NOMO-1 treated with dmso at 0.1 percent for 144 hours (cell line): ENCODE data around the gene TM2D1.
"Not testable (repeated sequence)": the region's sequence is repeated elsewhere in the genome, so short reads cannot be mapped to it uniquely, and the experiment has no call there.

Source experiments
- DNase-seq: peaks from one replicate; lab custom pipeline; 2025; ENCODE audit not compliant: unreplicated experiment; lab: John Stamatoyannopoulos, UW

Gene TM2D1

DNA sequence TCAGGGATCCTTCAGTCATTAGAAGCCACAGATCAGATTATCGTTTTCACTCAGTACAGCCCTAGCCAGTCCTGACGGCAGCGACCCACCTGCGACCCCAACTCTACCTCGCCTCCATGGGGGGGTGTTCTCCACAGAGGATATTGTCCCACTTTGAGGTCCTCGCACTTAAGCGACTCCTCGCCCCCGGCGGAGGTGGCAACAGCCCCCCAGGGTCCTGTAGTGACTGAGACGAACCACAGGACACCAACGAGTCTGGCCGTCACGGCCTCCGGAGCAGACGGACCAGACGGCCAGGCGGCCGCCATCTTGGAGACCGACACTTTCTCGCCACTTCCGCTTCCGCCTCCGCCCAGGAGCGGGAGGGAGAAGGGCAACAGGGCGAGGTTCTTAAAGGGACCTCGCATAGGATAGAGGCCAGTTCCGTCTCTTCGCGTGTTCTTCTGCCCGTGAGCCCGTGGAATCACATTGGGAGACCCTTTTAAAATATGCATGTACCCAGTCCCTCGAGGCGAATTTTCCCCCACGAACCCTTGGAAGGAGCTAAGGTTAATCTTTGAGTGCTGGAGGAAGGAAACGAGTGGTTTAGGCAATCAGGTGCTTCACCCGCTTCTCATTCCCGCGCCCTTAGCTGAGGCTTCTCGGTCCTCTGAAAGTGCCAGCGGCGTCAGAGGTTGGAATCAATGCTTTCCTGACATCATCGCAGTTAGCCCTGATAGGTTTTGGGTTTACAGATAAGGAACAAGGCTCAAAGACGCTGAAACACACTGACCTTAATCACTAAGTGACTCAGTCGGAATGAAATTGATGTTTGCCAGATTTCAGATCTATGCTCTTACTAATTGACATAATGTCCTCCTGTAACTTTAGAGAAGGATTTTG lies at the start of gene TM2D1:
Gene TM2D1, minus strand, starts transcription at position 329 of the 882 bp plus-strand sequence. Its CDS starts 21 bp downstream, at position 308.
- DNase-seq, result peak; percentile 92

DNA sequence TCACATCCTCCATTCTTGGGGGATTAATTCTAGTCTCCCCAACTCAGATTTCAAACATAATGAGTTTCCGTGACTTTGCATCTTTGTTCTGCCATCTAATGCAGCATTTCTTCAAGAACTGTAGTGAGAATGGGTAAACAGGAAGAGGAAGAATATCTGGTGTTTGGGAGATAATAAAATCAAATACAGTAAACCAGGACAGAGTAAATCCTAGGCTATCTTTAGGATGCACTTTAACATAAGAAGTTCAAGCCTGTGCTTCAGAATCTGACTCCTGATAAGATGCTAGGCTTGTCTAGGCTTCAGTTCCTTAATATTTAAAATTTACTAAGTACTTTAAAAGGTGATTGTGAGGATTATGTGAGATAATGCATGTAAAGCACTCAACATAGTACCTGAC lies 45.2 kb upstream of the TM2D1 start:
- no peak for DNase-seq

DNA sequence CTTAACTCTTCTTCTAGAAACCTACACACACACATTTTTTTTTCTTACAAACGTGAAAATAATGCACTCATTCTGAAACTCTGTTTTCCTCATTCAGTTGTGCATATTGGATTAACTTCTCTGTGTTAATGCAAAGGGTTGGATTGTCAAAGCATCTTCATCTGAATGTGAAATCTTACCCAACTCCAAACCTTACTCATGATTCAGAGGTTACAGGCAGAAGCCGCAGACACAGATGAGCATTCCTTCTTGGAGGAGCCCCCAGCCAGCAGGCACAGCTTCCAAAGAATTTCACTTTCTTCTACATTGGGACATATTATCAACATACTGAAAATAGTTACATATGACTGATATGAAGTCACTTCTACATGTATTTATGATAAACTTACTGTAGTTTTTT lies 33.0 kb upstream of the TM2D1 start:
- DNase-seq, result no peak

DNA sequence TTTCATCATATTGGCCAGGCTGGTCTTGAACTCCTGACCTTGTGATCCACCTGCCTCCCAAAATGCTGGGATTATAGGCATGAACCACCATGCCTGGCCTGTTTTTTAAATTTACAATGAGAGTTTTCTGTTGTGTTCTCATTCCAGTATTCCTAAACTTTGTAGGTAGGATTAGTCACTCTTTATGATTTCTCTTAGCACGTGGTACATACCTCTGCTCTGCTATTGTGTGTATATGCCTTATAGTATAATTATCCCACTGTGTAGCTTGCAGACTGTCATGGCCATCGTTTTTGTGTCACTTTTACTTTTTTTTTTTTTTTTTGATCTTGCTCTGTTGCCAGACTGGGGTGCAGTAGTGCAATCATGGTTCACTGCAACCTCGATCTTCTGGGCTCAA lies 31.8 kb upstream of the TM2D1 start:
- no peak for DNase-seq

DNA sequence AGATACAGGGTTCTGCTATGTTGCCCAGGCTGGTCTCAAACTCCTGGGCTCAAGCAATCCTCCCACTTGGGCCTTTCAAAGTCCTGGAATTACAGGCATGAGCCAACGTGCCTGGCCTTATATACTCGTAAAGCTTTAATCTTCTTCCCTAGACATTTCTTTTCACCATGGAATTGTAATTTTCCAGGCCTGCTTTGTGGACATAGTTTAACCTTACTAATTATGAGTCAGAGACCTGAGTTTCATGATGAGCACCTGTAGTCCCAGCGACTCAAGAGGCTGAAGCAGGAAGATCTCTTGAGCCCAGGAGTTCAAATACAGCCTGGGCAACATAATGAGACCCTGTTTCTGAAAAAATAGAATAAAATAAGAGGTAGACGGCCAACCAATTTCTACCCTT lies 29.6 kb upstream of the TM2D1 start:
- no peak for DNase-seq

DNA sequence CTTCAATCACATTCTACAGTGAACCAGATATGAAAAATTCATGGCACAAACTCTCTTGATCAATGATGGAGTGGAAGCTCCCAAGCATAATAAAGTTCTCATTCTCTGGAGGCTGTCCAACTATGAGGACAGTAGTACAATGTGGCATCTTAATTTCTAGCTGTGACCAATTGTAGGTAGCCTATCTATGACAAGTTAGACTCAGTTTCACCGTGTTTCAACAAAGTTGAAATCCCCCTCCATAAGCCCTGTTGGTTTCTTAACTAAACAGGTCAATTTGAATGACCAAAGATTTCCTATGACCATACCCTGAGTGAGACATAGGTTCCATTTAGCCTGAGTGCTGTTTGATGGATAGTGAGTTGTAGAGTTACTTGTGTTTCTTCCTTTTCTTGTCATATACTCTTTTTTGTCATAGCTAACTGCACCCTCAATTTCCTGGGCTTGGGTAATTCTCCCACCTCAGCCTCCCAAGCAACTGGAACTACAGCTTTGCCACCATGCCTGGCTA lies 29.1 kb upstream of the TM2D1 start:
- no peak for DNase-seq

DNA sequence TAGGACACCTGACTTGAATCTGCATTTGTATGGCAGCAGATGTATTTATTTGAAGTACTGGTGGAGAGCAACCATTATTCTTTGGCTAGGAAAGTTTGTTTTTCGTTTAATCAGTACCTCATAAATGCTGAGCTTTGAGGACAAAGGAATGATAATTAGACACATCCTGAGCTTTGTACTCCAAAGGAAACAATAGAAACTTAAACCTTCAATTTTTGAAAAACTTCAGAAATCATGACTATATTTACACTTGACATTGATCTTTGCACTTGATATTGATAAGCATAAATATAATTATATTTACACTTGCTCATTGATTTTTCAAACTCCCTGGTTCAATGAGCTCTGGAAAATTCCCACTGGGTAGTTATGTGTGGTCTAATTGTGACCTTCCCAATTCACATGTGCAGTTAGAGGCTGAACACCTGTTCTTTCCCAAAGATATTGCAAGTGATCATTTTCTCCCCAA lies 28.0 kb upstream of the TM2D1 start:
- DNase-seq, result no peak

DNA sequence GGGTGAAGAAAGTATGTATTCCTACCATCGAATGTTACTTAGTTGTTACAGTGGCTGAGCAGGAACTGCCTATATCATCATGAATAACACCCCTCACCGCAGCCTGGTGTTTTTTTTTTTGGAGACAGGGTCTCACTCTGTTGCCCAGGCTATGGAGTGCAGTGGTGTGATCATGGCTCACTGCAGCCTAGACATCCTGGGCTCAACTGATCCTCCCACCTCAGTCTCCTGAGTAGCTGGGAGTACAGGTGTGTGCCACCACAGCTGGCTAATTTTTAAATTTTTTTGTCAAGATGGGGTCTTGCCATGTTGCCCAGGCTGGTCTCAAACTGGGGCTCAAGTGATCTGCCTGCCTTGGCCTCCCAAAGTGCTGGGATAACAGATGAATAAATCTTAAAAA lies 24.6 kb upstream of the TM2D1 start:
- no peak for DNase-seq

DNA sequence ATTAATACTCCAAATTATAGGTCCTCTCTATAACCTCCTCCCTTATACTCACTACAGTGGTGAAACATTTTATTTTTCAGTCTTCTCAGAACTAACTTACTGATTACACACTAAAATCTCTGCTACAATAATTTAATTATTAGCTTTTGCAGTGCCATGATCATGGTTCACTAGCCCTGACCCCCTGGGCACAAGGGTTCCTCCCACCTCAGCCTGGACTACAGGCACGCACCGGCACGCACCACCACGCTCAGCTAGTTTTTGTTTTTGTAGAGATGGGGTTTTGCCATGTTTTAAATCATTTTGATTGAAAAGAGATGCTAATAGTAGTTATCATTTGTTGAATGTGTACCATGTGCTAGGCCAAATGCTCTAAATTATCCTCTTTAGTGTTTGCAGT lies 23.6 kb upstream of the TM2D1 start:
- DNase-seq, result no peak

DNA sequence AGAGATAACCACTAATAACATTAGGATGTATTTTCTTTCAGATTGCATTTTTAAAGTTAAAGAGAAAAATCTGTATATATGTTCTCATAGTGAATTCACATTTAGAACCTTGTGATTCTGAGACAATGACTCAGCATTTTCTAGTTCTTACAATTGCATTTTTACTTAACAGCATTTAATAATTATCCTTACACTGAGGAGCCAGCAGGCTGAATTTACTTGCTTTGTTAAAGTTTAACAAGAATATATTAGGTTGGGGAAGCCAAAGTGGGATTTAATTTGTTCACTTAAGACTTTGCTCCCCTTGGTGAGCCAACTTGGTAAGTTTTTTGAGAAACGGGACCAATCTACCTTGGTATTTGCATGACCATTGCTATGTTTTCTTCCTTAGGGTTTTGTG lies 21.9 kb upstream of the TM2D1 start:
- DNase-seq, result no peak

DNA sequence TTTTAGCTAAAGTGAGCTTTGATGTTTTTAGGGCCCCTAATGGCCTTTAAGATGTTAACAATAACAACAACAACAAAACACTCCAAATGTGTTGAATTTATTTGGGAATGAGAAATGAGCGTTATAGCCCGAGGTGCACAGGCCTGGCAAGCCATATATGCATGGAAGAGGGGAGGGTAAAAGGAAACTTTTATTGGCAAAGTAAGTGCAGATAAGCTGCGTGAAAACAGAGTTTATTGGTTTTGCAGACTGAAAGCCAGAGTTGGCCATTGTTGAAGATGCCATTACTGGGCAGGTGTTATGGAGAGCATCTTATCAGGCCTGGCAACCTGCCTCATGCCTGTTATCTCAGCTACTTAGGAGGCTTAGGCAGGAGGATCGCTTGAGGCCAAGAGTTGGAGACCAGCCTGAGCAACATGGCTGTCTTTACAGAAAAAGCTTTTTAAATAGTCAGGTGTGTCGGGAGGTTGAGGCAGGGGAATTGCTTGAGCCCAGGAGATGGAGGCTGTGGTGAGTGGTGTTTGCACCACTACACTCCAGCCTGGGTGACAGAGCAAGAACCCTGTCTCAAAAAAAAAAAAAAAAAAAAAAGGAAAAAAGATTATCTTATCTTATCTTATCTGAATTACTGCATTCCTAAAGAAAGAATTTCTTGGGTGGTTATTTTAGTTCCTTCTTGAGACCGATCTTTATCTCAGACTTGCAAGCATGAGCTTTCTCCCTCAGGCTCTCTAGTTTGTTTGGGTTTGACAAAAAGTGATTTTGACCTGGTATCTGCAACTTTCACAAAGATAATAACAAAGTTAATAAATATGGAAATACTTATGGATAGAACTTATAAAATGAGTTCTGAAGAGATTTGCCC lies 19.0 kb upstream of the TM2D1 start:
- no peak for DNase-seq

DNA sequence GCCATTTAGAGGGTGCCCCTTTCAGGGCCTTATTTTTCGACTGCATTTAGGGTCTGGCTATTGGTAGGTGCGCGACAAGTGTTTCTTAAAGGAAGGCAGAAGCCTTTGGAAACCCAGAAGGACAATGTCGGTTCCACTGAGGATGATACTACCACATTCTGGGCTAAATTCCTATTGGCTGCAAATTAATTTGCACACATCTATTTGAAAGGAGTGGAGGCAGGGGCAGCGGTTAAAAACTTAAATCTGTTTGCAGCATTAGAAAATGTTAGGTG lies 18.4 kb upstream of the TM2D1 start:
- DNase-seq, result no peak

DNA sequence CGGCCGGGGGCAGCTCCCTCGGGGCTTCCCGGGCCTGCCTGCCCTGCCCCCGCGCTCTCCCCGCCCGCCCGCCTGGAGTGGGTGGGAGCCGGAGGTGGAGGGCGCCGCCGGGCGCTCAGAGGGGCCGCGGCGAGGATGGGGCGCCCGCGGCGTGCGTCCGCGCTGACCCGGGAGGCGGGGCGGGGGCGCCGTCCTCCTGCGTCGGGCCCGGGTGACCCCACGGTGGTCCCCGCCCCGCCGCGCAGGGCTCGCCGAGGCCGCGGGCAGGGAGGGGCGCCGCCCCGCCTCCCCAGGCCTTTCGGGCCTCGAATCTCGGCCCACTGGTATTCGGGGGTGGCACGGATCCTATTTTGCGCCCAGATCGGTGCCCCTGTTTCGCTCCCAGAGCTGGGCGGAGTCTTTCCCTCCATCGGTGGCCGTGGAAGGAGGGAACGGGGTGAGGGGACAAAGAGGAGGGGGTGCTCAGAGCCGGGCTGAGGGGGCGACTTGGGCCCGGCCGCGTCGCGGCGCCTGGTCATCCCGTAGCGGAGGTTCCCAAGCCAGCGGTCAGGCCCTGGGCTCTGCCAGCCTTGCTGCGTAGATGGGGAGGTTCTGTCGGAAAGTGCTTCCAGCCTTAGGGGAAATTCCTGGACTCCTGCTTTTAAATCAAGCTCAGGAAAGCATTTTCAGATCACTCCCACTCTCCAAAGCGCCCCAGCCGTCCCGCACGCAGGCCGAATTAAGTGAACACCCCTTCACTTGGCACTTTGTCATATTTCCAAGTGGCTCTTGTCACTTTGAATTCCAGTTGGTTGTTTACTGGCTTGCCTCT lies 17.9 kb upstream of the TM2D1 start:
- no peak for DNase-seq

DNA sequence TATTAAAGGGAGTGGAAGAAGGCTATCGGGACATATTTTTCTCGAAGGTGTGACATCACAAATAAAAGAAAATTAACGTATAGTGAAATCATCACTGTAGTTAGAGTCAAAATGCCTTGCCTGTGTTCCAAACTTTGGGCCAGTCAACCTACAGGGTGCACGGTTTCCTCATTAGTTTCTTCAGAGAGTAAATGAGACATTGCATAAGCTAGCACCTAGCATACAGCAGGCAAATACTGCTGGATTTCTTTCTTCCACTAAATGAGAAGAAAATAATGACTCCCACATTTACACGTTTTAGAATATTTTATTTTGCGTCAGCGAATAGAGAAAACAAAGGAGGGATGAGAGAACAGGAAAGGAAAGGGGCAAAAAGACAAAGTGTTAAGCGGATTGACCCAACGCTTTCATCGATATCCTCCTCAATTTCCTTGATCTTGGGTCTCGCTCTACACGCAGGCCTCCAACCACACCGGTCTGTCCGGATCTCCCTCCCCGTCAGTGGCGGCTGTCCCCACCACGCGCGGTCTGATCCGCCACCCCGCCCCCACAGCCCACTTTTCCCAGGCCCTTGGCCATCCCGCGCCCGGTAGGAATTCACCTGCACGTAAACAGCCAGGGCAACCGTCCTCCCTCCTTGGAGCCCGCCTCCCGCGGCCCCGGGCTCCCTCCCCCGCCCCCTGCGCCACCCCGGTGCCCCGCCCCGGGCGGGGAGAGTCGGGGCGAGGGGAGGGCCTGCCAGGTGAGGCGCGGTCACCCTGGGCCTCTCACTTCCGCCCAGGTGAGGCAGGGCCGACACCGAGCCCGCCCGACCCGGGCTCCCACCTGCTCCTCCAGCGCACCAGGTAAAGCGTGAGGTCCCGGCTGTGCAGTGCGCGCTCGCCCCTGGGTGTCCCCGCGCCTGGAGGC lies 17.0 kb upstream of the TM2D1 start, which contains the start of gene PATJ:
Gene PATJ, plus strand, starts transcription at position 770 of the 909 bp plus-strand sequence. CDS start 20,413 bp downstream, outside the sequence.
- peak; percentile 1 for DNase-seq

DNA sequence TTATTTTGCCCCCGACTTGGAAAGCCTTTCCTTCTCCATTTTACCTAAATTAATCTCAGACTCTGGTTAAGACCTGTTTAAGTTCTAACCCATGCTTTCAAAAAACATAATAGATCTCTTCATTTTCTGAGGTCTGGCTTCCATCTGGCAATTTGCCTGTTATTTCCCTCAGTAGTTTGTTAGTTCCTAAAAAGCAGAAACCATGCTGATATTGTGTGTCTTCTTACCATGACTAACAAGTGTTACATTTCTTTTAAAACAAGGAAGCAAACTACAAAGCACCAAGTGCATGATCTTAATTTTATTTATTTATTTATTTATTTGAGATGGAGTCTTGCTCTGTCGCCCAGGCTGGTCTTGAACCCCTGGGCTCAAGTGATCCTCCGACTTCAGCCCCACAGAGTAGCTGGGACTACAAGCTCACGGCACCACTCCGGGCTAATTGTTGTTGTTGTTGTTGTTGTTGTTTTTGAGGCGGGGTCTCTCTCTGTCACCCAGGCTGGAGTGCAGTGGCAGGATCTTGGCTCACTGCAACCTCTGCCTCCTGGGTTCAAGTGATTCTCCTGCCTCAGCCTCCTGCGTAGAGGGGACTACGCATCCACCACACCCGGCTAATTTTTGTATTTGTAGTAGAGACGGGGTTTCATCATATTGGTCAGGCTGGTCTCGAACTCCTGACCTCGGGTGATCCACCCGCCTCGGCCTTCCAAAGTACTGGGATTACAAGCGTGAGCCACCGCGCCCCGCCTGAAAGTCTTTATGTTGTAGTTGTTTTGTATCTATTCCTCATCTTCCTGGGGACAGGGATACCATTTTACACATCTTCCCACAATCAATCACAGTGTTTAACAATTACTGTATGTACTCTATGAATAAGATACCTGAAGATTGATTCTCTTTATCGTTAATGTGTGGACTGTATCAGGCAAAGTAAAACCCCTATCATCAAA lies 16.1 kb upstream of the TM2D1 start:
- no peak for DNase-seq

DNA sequence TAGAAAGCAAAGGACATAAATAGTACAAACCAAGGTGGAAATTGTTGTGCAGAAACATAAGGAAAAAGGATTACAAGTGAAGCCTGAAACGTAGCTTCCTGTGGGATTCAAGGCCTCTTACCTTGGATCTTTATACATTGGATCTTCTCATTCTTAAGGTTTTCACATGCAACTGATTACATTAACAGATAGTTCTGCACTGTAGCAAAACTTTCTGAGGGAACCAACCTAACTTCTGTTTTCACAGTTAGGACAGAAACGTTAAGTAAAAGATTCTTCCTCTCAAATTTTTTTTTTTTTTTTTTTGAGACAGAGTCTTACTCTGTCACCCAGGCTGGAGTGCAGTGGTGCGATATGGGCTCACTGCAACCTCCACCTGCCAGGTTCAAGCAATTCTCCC lies 7.8 kb upstream of the TM2D1 start:
- no peak for DNase-seq

DNA sequence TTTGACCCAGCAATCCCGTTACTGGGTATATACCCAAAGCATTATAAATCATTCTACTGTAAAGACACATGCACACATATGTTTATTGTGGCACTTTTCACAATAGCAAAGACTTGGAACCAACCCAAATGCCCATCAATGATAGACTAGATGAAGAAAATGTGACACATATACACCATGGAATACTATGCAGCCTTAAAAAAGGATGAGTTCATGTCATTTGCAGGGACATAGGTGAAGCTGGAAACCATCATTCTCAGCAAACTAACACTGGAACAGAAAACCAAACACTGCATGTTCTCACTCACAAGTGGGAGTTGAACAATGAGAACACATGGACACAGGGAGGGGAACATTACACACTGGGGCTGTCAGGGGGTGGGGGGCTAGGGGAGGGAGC lies 5.7 kb upstream of the TM2D1 start:
- DNase-seq, result not testable (repeated sequence)

DNA sequence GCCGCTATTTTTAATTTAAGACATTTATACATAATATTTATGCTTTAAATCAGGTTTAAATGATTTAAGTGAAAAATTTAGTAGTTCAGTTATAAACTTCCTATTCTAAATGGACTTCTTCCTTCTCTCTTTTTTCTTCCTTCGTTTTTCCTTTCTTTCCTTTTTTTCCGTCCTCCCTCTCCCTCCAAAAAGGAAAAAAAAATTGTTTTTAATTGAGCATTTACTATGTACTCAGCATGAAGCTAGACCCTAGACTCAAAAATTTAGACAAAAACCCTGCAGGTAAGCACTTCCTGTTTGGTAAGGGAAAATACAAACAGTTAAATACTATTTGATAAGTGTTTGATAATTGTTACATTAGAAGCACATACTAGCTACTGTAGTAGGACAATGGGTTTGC lies 2.6 kb upstream of the TM2D1 start:
- DNase-seq, result no peak

DNA sequence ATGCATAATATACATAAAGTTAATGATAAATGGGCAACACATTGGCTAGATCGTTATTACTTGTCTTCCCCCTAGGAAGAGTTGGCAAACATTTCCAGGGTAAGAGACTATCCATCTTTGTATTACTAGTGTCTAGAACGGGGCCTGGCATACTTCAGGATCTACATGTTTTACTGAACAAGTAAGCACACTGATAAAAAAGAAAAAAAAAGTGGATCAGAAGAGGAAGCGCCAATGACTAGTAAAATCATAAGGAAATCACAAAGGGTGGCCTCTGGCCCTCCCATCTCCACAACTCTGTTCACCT lies 482 bp downstream of the TM2D1 start:
- peak; percentile 6 for DNase-seq
